Endothelial cell of umbilical vein (primary cell): Measurements from ENCODE around the gene FAM168A.

Experiments used
- CTCF ChIP-seq, 2 donors: IDR thresholded peaks; 1 replicate in 1 of 2; 2 replicates in 1 of 2; pipeline ENCODE4 v1.5.1; 2011; ENCODE audit warnings: low read length in 2 of 2, mild to moderate bottlenecking in 2 of 2, moderate library complexity in 2 of 2, control low read depth in 1 of 2, inconsistent platforms in 1 of 2, low read depth in 1 of 2; ENCODE audit not compliant: insufficient read depth in 1 of 2; ENCODE audit errors: extremely low read depth in 1 of 2
- POLR2AphosphoS5 ChIP-seq: IDR thresholded peaks from 2 replicates; pipeline ENCODE4 v1.6.1; 2012; ENCODE audit warnings: low read depth, mild to moderate bottlenecking, control low read depth, low read length, moderate library complexity; ENCODE audit not compliant: insufficient read depth

GRCh38 chr11:73641668-73642067 is 43.8 kb upstream of the FAM168A start:
- TF ChIP-seq POLR2AphosphoS5 = no peak
- no peak for TF ChIP-seq CTCF (IDR thresholded peaks at IDR 0.05; ENCODE audit: extremely low read depth in 1 of 2, insufficient read depth in 1 of 2, low read depth in 1 of 2, low read length in 2 of 2)
